Endodermal cell (in vitro differentiated cells): ENCODE data around the gene ARAP2. TPM values are rescaled to one million over a fixed set of nuclear protein-coding genes. Genes with fewer than 3 reads are reported as not detected.

Experiments
- DNase-seq: peaks from one replicate; pipeline ENCODE4 v3.0.0-alpha.2; 2017
- H3K27ac ChIP-seq: 2 replicates; pipeline ENCODE4 v1.5.1; 2013; ENCODE audit warnings: mild to moderate bottlenecking, low read depth, low read length, moderate library complexity
- H3K27me3 ChIP-seq: 2 replicates; pipeline ENCODE4 v1.6.1; 2013; ENCODE audit warnings: mild to moderate bottlenecking, low read length, moderate library complexity; ENCODE audit not compliant: insufficient read depth, control insufficient read depth, poor library complexity, severe bottlenecking
- H3K36me3 ChIP-seq: 2 replicates; pipeline ENCODE4 v1.7.0; 2013; ENCODE audit warnings: mild to moderate bottlenecking, low read length, moderate library complexity; ENCODE audit not compliant: control insufficient read depth, insufficient read depth
- H3K4me1 ChIP-seq: one replicate; pipeline ENCODE4 v1.7.0; 2013; ENCODE audit warnings: low read length; ENCODE audit not compliant: control insufficient read depth, insufficient read depth
- H3K4me3 ChIP-seq: 2 replicates; pipeline ENCODE4 v1.5.1; 2013; ENCODE audit warnings: mild to moderate bottlenecking, low read length, moderate library complexity
- H3K9ac ChIP-seq: 2 replicates; pipeline ENCODE4 v1.6.1; 2013; ENCODE audit warnings: mild to moderate bottlenecking, low read length, moderate library complexity; ENCODE audit not compliant: poor library complexity, severe bottlenecking; ENCODE audit errors: extremely low read depth
- H3K9me3 ChIP-seq: 2 replicates; pipeline ENCODE4 v1.6.1; 2013; ENCODE audit warnings: mild to moderate bottlenecking, low read length, moderate library complexity; ENCODE audit not compliant: control insufficient read depth
- H3K27ac Mint-ChIP-seq: 2 replicates; pipeline ENCODE4 v1.8.0; 2020; ENCODE audit warnings: mixed read lengths
- H3K27me3 Mint-ChIP-seq: 2 replicates; pipeline ENCODE4 v1.8.0; 2021; ENCODE audit warnings: mild to moderate bottlenecking, mixed read lengths; ENCODE audit not compliant: insufficient read depth
- H3K36me3 Mint-ChIP-seq: 2 replicates; pipeline ENCODE4 v1.8.0; 2020; ENCODE audit warnings: low read depth, mixed read lengths
- H3K4me1 Mint-ChIP-seq: 2 replicates; pipeline ENCODE4 v1.8.0; 2020; ENCODE audit warnings: mixed read lengths
- H3K4me3 Mint-ChIP-seq: 2 replicates; pipeline ENCODE4 v1.8.0; 2020; ENCODE audit warnings: mild to moderate bottlenecking, moderate library complexity, mixed read lengths
- H3K9me3 Mint-ChIP-seq: 2 replicates; pipeline ENCODE4 v1.8.0; 2020; ENCODE audit warnings: mild to moderate bottlenecking, mixed read lengths
- CTCF ChIP-seq: fragments of 200-600 bp; sonication (generic); conservative IDR thresholded peaks from 2 replicates; pipeline ENCODE4 v1.5.0; 2021; ENCODE audit warnings: antibody characterized with exemption, mild to moderate bottlenecking
- WGBS, 2 experiments: methylation state at CpG; one replicate each; pipeline versions ENCODE4 v1.1.5 to v1.1.7; 2013; ENCODE audit warnings: missing lambda C conversion rate in 2 of 2, mixed read lengths in 1 of 2; ENCODE audit not compliant: insufficient coverage in 1 of 2, insufficient read length in 1 of 2; 5-methylcytosine and 5-hydroxymethylcytosine counted together
- total RNA-seq, 2 donors: library from RNA; stranded (reverse); fragmentation: NEBNext Ultra II Directional in 1 of 2; extraction: Animal tissue kit (Norgen Biotek cat#: 25700) in 1 of 2; gene quantifications; 2 replicates in 1 of 2; 3 replicates in 1 of 2; pipeline ENCODE4 v1.2.1, GENCODE V29; 2021

The ARAP2 gene
- total RNA-seq, 2 donors from 2014 or later = 2.2 to 5.5 TPM

- Histone ChIP-seq H3K36me3 (no peaks in the 10 kb centered on the region), H3K9me3 (no peaks in the 10 kb centered on the region), H3K4me3 (no peak overlapping the region), H3K27ac (no peak overlapping the region), H3K4me1 (no peaks in the 10 kb centered on the region), H3K9ac (no peak overlapping the region), H3K27me3 (no peaks in the 10 kb centered on the region)
- no peaks in the 10 kb centered on the region for H3K27me3 Mint-ChIP-seq
- no peaks in the 10 kb centered on the region for H3K9me3 Mint-ChIP-seq
- peaks cover 6% of the 10 kb centered on the region for H3K4me1 Mint-ChIP-seq
- no peak for DNase-seq
- no peaks in the 10 kb centered on the region for H3K36me3 Mint-ChIP-seq
- 92 to 93% methylated on average over 2 to 5 of the region's 5 CpGs for WGBS, 2 experiments
- TF ChIP-seq CTCF = no peak
- no peak overlapping the region for H3K27ac Mint-ChIP-seq
- no peak overlapping the region for H3K4me3 Mint-ChIP-seq
Measured at GRCh38 chr4:36197501-36197900, 46.8 kb downstream of the ARAP2 start.

GRCh38 chr4:36196145-36196913 is 48.0 kb downstream of the ARAP2 start:
- H3K4me1 ChIP-seq = no peaks in the 10 kb centered on the region
- H3K36me3 Mint-ChIP-seq = no peaks in the 10 kb centered on the region
- H3K9ac ChIP-seq = no peak overlapping the region
- no peaks in the 10 kb centered on the region for H3K27me3 Mint-ChIP-seq
- no peak overlapping the region for H3K4me3 ChIP-seq
- H3K36me3 ChIP-seq = no peaks in the 10 kb centered on the region
- no peak for DNase-seq
- WGBS, 2 experiments = 78 to 80% methylated on average over 5 to 7 of the region's 7 CpGs
- H3K9me3 ChIP-seq = no peaks in the 10 kb centered on the region
- H3K4me3 Mint-ChIP-seq = no peak overlapping the region
- H3K27ac ChIP-seq = no peak overlapping the region
- H3K27me3 ChIP-seq = no peaks in the 10 kb centered on the region
- peaks cover 4% of the 10 kb centered on the region for H3K4me1 Mint-ChIP-seq
- no peak overlapping the region for H3K27ac Mint-ChIP-seq
- H3K9me3 Mint-ChIP-seq = no peaks in the 10 kb centered on the region
- no peak for TF ChIP-seq CTCF

- no peaks in the 10 kb centered on the region for H3K27me3 Mint-ChIP-seq
- no peak overlapping the region for H3K4me3 ChIP-seq
- H3K36me3 Mint-ChIP-seq = no peaks in the 10 kb centered on the region
- H3K4me1 ChIP-seq = no peaks in the 10 kb centered on the region
- H3K9me3 Mint-ChIP-seq = no peaks in the 10 kb centered on the region
- H3K27ac ChIP-seq = no peak overlapping the region
- H3K36me3 ChIP-seq = no peaks in the 10 kb centered on the region
- no peaks in the 10 kb centered on the region for H3K27me3 ChIP-seq
- H3K4me1 Mint-ChIP-seq = no peaks in the 10 kb centered on the region
- no peak for DNase-seq
- no peak overlapping the region for H3K27ac Mint-ChIP-seq
- H3K9ac ChIP-seq = no peak overlapping the region
- 100% methylated on average over 1 of the region's 1 CpG; no CpG with 5 or more reads in 1 of the 2 experiments for WGBS, 2 experiments
- no peak overlapping the region for H3K4me3 Mint-ChIP-seq
- H3K9me3 ChIP-seq = no peaks in the 10 kb centered on the region
- no peak for TF ChIP-seq CTCF
Measured at GRCh38 chr4:36192922-36193321, 51.4 kb downstream of the ARAP2 start.
